ENCODE results near the gene MUC6.

DNA sequence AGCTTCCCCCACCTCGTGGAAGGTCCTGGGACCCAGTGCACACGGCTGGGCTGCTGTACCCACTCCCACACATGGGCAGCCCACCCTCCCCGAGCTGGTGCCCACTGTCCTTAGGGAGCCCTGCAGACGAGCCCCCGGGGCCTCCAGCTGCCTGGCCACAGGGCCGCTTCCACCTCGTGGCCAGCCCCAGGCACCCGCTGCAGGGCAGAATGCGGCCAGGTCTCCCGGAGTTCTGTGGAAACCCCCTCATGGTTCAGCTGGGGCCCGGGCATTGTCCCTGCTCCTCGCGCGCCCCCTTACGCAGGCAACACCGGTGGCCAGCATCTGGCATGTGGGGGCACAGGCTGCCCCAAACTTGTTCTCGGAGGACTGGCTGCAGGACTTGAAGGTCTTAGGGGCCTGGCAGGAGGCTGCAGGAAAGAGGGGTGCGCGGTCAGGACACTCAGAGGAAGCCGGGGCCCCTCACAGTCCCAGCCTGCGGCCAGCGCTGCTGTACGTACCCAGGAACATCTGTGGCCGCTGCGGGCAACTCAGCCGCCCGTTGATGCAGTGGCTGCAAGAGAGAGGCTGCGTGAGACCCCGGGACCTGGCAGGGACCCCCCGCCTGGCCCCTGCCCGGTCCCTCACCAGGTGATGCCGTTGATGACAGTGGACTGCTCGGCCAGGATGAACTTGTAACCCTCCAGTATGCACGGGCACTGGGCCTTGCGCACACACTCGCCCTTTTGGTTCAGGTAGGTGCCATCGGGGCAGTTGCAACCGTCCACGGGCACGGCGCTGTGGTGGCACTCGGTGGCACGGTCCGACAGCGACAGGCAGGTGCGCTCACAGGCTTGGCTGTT is 9.7 kb downstream of the MUC6 start:
- TF ChIP-seq, protein P1, sequence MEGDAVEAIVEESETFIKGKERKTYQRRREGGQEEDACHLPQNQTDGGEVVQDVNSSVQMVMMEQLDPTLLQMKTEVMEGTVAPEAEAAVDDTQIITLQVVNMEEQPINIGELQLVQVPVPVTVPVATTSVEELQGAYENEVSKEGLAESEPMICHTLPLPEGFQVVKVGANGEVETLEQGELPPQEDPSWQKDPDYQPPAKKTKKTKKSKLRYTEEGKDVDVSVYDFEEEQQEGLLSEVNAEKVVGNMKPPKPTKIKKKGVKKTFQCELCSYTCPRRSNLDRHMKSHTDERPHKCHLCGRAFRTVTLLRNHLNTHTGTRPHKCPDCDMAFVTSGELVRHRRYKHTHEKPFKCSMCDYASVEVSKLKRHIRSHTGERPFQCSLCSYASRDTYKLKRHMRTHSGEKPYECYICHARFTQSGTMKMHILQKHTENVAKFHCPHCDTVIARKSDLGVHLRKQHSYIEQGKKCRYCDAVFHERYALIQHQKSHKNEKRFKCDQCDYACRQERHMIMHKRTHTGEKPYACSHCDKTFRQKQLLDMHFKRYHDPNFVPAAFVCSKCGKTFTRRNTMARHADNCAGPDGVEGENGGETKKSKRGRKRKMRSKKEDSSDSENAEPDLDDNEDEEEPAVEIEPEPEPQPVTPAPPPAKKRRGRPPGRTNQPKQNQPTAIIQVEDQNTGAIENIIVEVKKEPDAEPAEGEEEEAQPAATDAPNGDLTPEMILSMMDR (IDR thresholded peaks at IDR 0.05): no peak
- no peak for TF ChIP-seq POLR2A (IDR thresholded peaks at IDR 0.05)

Measured in testis (tissue), 2 donors.